Astrocyte (in vitro differentiated cells and primary cell): ENCODE data around the gene ACSL6.

Experiments
- EZH2 ChIP-seq: IDR thresholded peaks from 2 replicates; pipeline ENCODE4 v1.6.1; 2012; ENCODE audit warnings: mild to moderate bottlenecking, low read length, inconsistent platforms; ENCODE audit not compliant: insufficient read depth
- TF ChIP-seq, protein P1 (sequence below): IDR thresholded peaks from 2 replicates; pipeline ENCODE4 v1.5.1; 2011; ENCODE audit warnings: low read depth, mild to moderate bottlenecking, inconsistent platforms, low read length, moderate library complexity; ENCODE audit not compliant: insufficient read depth

DNA sequence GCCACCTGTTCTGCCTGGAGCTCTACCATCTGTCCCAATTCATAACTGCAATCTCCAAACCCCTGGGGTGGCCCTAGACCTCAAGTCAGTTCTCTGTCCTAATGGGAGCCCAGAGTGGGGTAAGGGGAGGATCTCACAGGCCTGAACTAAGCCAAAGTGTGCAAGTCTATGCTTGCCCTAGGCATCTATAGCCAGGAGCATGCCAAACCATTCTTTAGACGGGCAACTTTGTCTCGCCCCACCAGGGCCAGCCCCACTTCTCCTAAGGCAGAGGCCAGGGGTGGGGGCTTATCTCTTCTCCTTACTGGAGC is 3.3 kb downstream of the ACSL6 start:
- TF ChIP-seq, protein P1, sequence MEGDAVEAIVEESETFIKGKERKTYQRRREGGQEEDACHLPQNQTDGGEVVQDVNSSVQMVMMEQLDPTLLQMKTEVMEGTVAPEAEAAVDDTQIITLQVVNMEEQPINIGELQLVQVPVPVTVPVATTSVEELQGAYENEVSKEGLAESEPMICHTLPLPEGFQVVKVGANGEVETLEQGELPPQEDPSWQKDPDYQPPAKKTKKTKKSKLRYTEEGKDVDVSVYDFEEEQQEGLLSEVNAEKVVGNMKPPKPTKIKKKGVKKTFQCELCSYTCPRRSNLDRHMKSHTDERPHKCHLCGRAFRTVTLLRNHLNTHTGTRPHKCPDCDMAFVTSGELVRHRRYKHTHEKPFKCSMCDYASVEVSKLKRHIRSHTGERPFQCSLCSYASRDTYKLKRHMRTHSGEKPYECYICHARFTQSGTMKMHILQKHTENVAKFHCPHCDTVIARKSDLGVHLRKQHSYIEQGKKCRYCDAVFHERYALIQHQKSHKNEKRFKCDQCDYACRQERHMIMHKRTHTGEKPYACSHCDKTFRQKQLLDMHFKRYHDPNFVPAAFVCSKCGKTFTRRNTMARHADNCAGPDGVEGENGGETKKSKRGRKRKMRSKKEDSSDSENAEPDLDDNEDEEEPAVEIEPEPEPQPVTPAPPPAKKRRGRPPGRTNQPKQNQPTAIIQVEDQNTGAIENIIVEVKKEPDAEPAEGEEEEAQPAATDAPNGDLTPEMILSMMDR = no peak
- no peak for TF ChIP-seq EZH2
